Nephron (organoid): Measurements from ENCODE around the gene GCN1.

Experiments
- H3K27ac Mint-ChIP-seq, 3 experiments: 2 replicates each; pipeline ENCODE4 v1.8.0; 2020; ENCODE audit warnings: mixed read lengths in 3 of 3, mild to moderate bottlenecking in 2 of 3, moderate library complexity in 1 of 3
- H3K27me3 Mint-ChIP-seq: 2 replicates; pipeline ENCODE4 v1.8.0; 2021; ENCODE audit warnings: low read depth, mild to moderate bottlenecking, moderate library complexity, mixed read lengths
- H3K36me3 Mint-ChIP-seq: 2 replicates; pipeline ENCODE4 v1.8.0; 2020; ENCODE audit warnings: low read depth, mixed read lengths
- H3K4me1 Mint-ChIP-seq: 2 replicates; pipeline ENCODE4 v1.8.0; 2020; ENCODE audit warnings: mixed read lengths
- H3K4me3 Mint-ChIP-seq, 3 experiments: 2 replicates each; pipeline ENCODE4 v1.8.0; 2020; ENCODE audit warnings: mild to moderate bottlenecking in 3 of 3, mixed read lengths in 3 of 3, moderate library complexity in 2 of 3
- H3K9me3 Mint-ChIP-seq: 2 replicates; pipeline ENCODE4 v1.8.0; 2020; ENCODE audit warnings: mixed read lengths
- CTCF ChIP-seq, 3 experiments: fragments of 200-600 bp; sonication (generic); IDR thresholded peaks; one replicate each; pipeline ENCODE4 v1.5.0; 2021; ENCODE audit warnings: antibody characterized with exemption in 3 of 3; ENCODE audit not compliant: unreplicated experiment in 3 of 3

GCN1 gene, protein sequence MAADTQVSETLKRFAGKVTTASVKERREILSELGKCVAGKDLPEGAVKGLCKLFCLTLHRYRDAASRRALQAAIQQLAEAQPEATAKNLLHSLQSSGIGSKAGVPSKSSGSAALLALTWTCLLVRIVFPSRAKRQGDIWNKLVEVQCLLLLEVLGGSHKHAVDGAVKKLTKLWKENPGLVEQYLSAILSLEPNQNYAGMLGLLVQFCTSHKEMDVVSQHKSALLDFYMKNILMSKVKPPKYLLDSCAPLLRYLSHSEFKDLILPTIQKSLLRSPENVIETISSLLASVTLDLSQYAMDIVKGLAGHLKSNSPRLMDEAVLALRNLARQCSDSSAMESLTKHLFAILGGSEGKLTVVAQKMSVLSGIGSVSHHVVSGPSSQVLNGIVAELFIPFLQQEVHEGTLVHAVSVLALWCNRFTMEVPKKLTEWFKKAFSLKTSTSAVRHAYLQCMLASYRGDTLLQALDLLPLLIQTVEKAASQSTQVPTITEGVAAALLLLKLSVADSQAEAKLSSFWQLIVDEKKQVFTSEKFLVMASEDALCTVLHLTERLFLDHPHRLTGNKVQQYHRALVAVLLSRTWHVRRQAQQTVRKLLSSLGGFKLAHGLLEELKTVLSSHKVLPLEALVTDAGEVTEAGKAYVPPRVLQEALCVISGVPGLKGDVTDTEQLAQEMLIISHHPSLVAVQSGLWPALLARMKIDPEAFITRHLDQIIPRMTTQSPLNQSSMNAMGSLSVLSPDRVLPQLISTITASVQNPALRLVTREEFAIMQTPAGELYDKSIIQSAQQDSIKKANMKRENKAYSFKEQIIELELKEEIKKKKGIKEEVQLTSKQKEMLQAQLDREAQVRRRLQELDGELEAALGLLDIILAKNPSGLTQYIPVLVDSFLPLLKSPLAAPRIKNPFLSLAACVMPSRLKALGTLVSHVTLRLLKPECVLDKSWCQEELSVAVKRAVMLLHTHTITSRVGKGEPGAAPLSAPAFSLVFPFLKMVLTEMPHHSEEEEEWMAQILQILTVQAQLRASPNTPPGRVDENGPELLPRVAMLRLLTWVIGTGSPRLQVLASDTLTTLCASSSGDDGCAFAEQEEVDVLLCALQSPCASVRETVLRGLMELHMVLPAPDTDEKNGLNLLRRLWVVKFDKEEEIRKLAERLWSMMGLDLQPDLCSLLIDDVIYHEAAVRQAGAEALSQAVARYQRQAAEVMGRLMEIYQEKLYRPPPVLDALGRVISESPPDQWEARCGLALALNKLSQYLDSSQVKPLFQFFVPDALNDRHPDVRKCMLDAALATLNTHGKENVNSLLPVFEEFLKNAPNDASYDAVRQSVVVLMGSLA (N-terminal part only)

DNA sequence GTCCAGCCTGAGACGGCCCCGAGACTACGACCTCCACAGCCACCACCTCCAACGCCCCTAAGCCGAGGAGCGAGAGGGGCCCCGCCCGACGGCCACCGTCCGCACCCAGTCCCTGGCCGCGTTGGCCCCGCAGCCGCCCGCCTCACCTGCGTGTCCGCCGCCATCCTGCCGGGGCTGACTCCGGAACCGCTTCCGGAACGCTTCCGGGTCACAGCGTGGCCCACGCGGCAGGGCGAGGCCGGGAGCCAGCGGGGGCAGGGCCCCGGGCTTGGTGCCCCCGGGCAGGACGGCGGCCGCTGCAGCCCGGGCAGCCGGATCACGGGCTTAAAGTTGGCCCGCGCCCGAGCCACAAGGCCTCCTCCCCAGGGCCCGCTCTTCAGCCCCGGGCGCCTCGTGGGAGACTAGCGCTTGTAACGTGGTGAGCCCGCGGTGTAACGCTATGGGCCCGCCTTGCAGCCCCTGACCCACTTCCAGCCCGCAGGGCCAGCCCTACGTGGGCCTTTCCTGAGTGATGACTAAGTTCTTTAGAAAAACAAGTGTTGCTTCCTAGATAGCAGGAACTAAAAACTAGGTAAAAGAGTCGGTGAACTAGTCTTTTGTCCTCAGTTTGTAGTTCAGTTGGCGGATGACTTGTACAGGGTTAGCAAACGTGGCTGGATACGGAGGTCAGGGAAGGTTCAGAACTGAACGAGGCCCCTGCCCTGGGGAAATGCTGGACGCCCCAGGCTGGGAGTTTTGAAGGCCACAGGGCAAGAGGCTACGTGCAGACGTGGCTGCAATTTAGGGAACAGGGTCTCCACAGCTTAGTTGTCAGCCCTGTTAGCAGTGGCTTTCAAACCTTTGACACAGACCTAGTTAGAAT lies at the start of gene GCN1:
Gene GCN1 (minus strand): TSS at position 182 of the 862 bp plus-strand sequence. CDS start 18 bp downstream, at position 164.
- no peak for TF ChIP-seq CTCF (IDR thresholded peaks at IDR 0.05; ENCODE audit: unreplicated experiment in 3 of 3)
- Mint-ChIP-seq H3K27ac (peak within 1 kb of the TSS; percentile 97 to 98 (median 97)), H3K27me3 (no peaks in the 10 kb centered on the region), H3K36me3 (peaks cover 43% of the 10 kb centered on the region), H3K4me1 (peaks cover 25% of the 10 kb centered on the region), H3K4me3 (peak within 1 kb of the TSS; percentile 87 to 93 (median 92)), H3K9me3 (no peaks in the 10 kb centered on the region)

- Mint-ChIP-seq H3K27me3 (no peaks in the 10 kb centered on the region), H3K4me1 (peaks cover 61% of the 10 kb centered on the region), H3K9me3 (no peaks in the 10 kb centered on the region), H3K36me3 (no peaks in the 10 kb centered on the region), H3K4me3 (no peak overlapping the region), H3K27ac (peak overlapping the region in 2 of 3 experiments; percentile 10 to 26)
- no peak for TF ChIP-seq CTCF (IDR thresholded peaks at IDR 0.05; ENCODE audit: unreplicated experiment in 3 of 3)
Observed at GRCh38 chr12:120242971-120243699, 48.6 kb upstream of the GCN1 start.

GRCh38 chr12:120242275-120242799 lies 47.8 kb upstream of the GCN1 start:
- Mint-ChIP-seq H3K4me3 (no peak overlapping the region), H3K4me1 (peaks cover 61% of the 10 kb centered on the region), H3K36me3 (no peaks in the 10 kb centered on the region), H3K27me3 (no peaks in the 10 kb centered on the region), H3K9me3 (no peaks in the 10 kb centered on the region), H3K27ac (peak overlapping the region in 1 of 3 experiments; percentile 19)
- no peak for TF ChIP-seq CTCF (IDR thresholded peaks at IDR 0.05; ENCODE audit: unreplicated experiment in 3 of 3)

DNA sequence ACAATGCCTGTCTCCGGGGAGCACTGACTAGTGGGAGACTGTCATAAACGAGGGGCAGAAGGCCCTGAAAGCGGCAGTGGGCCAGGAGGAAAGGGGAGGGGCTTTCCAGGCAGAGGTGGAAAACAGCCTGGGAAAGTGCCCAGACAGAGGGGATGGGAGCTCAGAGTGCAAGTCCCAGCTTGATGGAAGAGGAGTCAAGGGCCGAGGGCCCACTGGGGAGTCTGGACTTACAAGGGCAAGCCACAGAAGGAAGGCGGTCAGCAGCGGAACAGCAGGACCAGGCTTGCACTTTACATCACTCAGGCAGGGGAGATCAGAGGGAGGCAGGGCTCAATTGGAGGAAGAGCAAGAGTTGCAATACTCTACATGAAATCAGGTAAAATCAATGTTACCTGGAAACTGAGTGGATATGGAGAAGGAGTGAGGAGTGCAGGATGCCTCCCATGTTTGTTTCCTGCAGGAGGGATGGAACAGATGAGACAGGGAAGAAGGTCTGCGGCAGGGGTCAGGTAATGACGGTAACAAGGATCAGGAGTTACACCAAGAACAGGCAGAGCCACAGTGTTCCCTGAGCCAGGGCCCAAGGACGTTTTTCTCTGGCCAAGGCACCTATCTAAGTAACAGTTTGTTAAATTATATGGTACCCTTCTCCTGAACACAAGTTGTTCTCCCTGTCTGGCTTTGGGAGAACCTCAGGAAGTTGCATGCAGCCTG lies 47.2 kb upstream of the GCN1 start:
- Mint-ChIP-seq H3K9me3 (no peaks in the 10 kb centered on the region), H3K4me3 (no peak overlapping the region), H3K36me3 (no peaks in the 10 kb centered on the region), H3K4me1 (peaks cover 61% of the 10 kb centered on the region), H3K27me3 (no peaks in the 10 kb centered on the region), H3K27ac (peak overlapping the region; percentile 1 to 37 (median 19))
- no peak for TF ChIP-seq CTCF (IDR thresholded peaks at IDR 0.05; ENCODE audit: unreplicated experiment in 3 of 3)
